HFFc6 (cell line): ENCODE data around the gene MSANTD2. TPM values are rescaled to one million over a fixed set of nuclear protein-coding genes. Genes with fewer than 3 reads are reported as not detected.

Experiments used
- DNase-seq: peaks from one replicate; pipeline ENCODE4 v3.0.0-alpha.2; 2018
- H3K27ac Mint-ChIP-seq: 2 replicates; pipeline ENCODE4 v1.8.0; 2020; ENCODE audit warnings: mild to moderate bottlenecking, mixed read lengths
- H3K27me3 Mint-ChIP-seq: 2 replicates; pipeline ENCODE4 v1.8.0; 2021; ENCODE audit warnings: mild to moderate bottlenecking, moderate library complexity, mixed read lengths; ENCODE audit not compliant: insufficient read depth
- H3K36me3 Mint-ChIP-seq: 2 replicates; pipeline ENCODE4 v1.8.0; 2021; ENCODE audit warnings: low read depth, mixed read lengths
- H3K4me1 Mint-ChIP-seq: 2 replicates; pipeline ENCODE4 v1.8.0; 2020; ENCODE audit warnings: low read depth, mixed read lengths
- H3K4me3 Mint-ChIP-seq: 2 replicates; pipeline ENCODE4 v1.8.0; 2020; ENCODE audit warnings: mild to moderate bottlenecking, moderate library complexity, mixed read lengths
- H3K9me3 Mint-ChIP-seq: 2 replicates; pipeline ENCODE4 v1.8.0; 2020; ENCODE audit warnings: mild to moderate bottlenecking, mixed read lengths
- CTCF ChIP-seq: fragments of 200-600 bp; sonication (generic); IDR thresholded peaks from 2 replicates; pipeline ENCODE4 v1.5.0; 2021; ENCODE audit warnings: antibody characterized with exemption, mild to moderate bottlenecking
- total RNA-seq, 6 experiments: library from RNA; stranded (reverse); fragmentation: NEBNext Ultra II Directional; extraction: Animal tissue kit (Norgen Biotek cat#: 25700); gene quantifications; 2 replicates in 1 of 6; 3 replicates in 5 of 6; pipeline ENCODE4 v1.2.3, GENCODE V29; 2021

MSANTD2 gene
- total RNA-seq, 6 experiments from 2014 or later: 4.4 to 7.1 (median 5.8) TPM

- TF ChIP-seq CTCF: no peak
- Mint-ChIP-seq H3K36me3 (no peaks in the 10 kb centered on the region), H3K27me3 (peaks cover 35% of the 10 kb centered on the region), H3K9me3 (no peaks in the 10 kb centered on the region), H3K4me1 (peaks cover 19% of the 10 kb centered on the region), H3K27ac (peak overlapping the region; percentile 8; the same call in 1 of the 2 replicates), H3K4me3 (peak overlapping the region; percentile 85)
- no peak for DNase-seq
These were observed 61.3 kb downstream of the MSANTD2 start for GRCh38 chr11:124738713-124739478.

- Mint-ChIP-seq H3K36me3 (no peaks in the 10 kb centered on the region), H3K27ac (no peak overlapping the region), H3K9me3 (no peaks in the 10 kb centered on the region), H3K4me1 (peaks cover 19% of the 10 kb centered on the region), H3K4me3 (no peak overlapping the region), H3K27me3 (peaks cover 29% of the 10 kb centered on the region)
- DNase-seq: no peak
- TF ChIP-seq CTCF: no peak
These were observed 62.4 kb downstream of the MSANTD2 start for GRCh38 chr11:124737638-124738305.

- Mint-ChIP-seq H3K4me1 (peaks cover 19% of the 10 kb centered on the region), H3K27me3 (peaks cover 32% of the 10 kb centered on the region), H3K9me3 (no peaks in the 10 kb centered on the region), H3K27ac (no peak overlapping the region), H3K4me3 (no peak overlapping the region), H3K36me3 (no peaks in the 10 kb centered on the region)
- DNase-seq: no peak
- TF ChIP-seq CTCF: no peak
These were observed 63.5 kb downstream of the MSANTD2 start for GRCh38 chr11:124736736-124737135.

- no peak overlapping the region for H3K4me3 Mint-ChIP-seq
- H3K27ac Mint-ChIP-seq: no peak overlapping the region
- no peaks in the 10 kb centered on the region for H3K36me3 Mint-ChIP-seq
- H3K4me1 Mint-ChIP-seq: no peaks in the 10 kb centered on the region
- H3K27me3 Mint-ChIP-seq: peaks cover 39% of the 10 kb centered on the region
- no peak for TF ChIP-seq CTCF
- no peaks in the 10 kb centered on the region for H3K9me3 Mint-ChIP-seq
- DNase-seq: no peak
These were observed 68.0 kb downstream of the MSANTD2 start for GRCh38 chr11:124732230-124732629.

GRCh38 chr11:124729571-124729970, 70.6 kb downstream of the MSANTD2 start:
- H3K4me1 Mint-ChIP-seq: peaks cover 16% of the 10 kb centered on the region
- no peaks in the 10 kb centered on the region for H3K36me3 Mint-ChIP-seq
- no peaks in the 10 kb centered on the region for H3K9me3 Mint-ChIP-seq
- no peak overlapping the region for H3K27ac Mint-ChIP-seq
- peaks cover 23% of the 10 kb centered on the region for H3K27me3 Mint-ChIP-seq
- DNase-seq: no peak
- H3K4me3 Mint-ChIP-seq: no peak overlapping the region
- TF ChIP-seq CTCF: no peak
